ENCODE data around the gene MMEL1.

MMEL1 gene

GRCh38 chr1:2624735-2625300 lies 8.0 kb downstream of the MMEL1 start:
- CTCF ChIA-PET = no interaction called here
- DNase-seq (ENCODE audit: low spot score) = no peak
- TF ChIP-seq CTCF (conservative IDR thresholded peaks at IDR 0.05; ENCODE audit: low read depth) = no peak
- POLR2A ChIA-PET (ENCODE audit: low non-redundant PET) = no interaction called here
- no peak overlapping the region for H3K27ac ChIP-seq

GRCh38 chr1:2623571-2624337 lies 9.1 kb downstream of the MMEL1 start:
- DNase-seq (ENCODE audit: low spot score) = no peak
- TF ChIP-seq CTCF (conservative IDR thresholded peaks at IDR 0.05; ENCODE audit: low read depth) = no peak
- H3K27ac ChIP-seq = no peak overlapping the region
- ChIA-PET POLR2A (ENCODE audit: low non-redundant PET) (no interaction called here), CTCF (interaction anchor here (0.6 to 0.7 kb wide), 2 partner anchors 10 to 337 kb away, joined by 3 read pairs; no protein-coding TSS in a partner anchor)

GRCh38 chr1:2617971-2618470 lies 14.8 kb downstream of the MMEL1 start:
- CTCF ChIA-PET = no interaction called here
- DNase-seq (ENCODE audit: low spot score) = no peak
- no peak for TF ChIP-seq CTCF (conservative IDR thresholded peaks at IDR 0.05; ENCODE audit: low read depth)
- POLR2A ChIA-PET (ENCODE audit: low non-redundant PET) = no interaction called here
- H3K27ac ChIP-seq = no peak overlapping the region

- POLR2A ChIA-PET (ENCODE audit: low non-redundant PET) = no interaction called here
Measured at GRCh38 chr1:2614145-2614544, 18.7 kb downstream of the MMEL1 start.

GRCh38 chr1:2612591-2613365 lies 20.0 kb downstream of the MMEL1 start:
- DNase-seq (ENCODE audit: low spot score) = no peak
- POLR2A ChIA-PET (ENCODE audit: low non-redundant PET) = no interaction called here
- CTCF ChIA-PET = interaction anchor here (0.6 to 0.7 kb wide), 2 partner anchors 52 to 196 kb away, joined by 3 to 4 read pairs; no protein-coding TSS in a partner anchor
- no peak for TF ChIP-seq CTCF (conservative IDR thresholded peaks at IDR 0.05; ENCODE audit: low read depth)
- no peak overlapping the region for H3K27ac ChIP-seq

More at GRCh38 chr1:2614145-2614544, 18.7 kb downstream of the MMEL1 start:
- no peak overlapping the region for H3K27ac ChIP-seq
- CTCF ChIA-PET = no interaction called here
- no peak for DNase-seq (ENCODE audit: low spot score)
- no peak for TF ChIP-seq CTCF (conservative IDR thresholded peaks at IDR 0.05; ENCODE audit: low read depth)

- TF ChIP-seq CTCF (conservative IDR thresholded peaks at IDR 0.05; ENCODE audit: low read depth) = no peak
- CTCF ChIA-PET = no interaction called here
- no peak overlapping the region for H3K27ac ChIP-seq
- POLR2A ChIA-PET (ENCODE audit: low non-redundant PET) = no interaction called here
- DNase-seq (ENCODE audit: low spot score) = no peak
Measured at GRCh38 chr1:2611621-2612437, 21.0 kb downstream of the MMEL1 start.
